Thyroid gland (tissue), 4 donors: Measurements from ENCODE around the gene HEATR9. TPM values are rescaled to one million over a fixed set of nuclear protein-coding genes. Genes with fewer than 3 reads are reported as not detected.

Experiments used
- DNase-seq, 2 donors: peaks; one replicate each; pipeline ENCODE4 v3.0.0-alpha.2; 2019
- H3K27ac ChIP-seq, 3 donors: fragments of 200-600 bp; sonication (generic); 1 replicate in 2 of 3; 2 replicates in 1 of 3; pipeline ENCODE4 v1.5.1; 2016 to 2019; ENCODE audit warnings: mild to moderate bottlenecking in 1 of 3, moderate library complexity in 1 of 3
- H3K27me3 ChIP-seq: fragments of 200-600 bp; sonication (generic); one replicate; pipeline ENCODE4 v1.5.1; 2019
- H3K36me3 ChIP-seq, 2 donors: fragments of 200-600 bp; sonication (generic); one replicate each; pipeline ENCODE4 v1.5.1; 2016 to 2019
- H3K4me1 ChIP-seq, 2 donors: fragments of 200-600 bp; sonication (generic); one replicate each; pipeline ENCODE4 v1.5.1; 2017 to 2019
- H3K4me3 ChIP-seq, 3 donors: fragments of 200-600 bp; sonication (generic); replicated peaks in 1 of 3; 1 replicate in 2 of 3; 2 replicates in 1 of 3; pipeline ENCODE4 v1.5.1; 2016; ENCODE audit warnings: mild to moderate bottlenecking in 1 of 3
- H3K9me3 ChIP-seq: fragments of 200-600 bp; sonication (generic); one replicate; pipeline ENCODE4 v1.5.1; 2017
- CTCF ChIP-seq, 6 experiments: fragments of 200-600 bp in 3 of 6; fragments of 450-650 bp in 3 of 6; sonication (generic) in 3 of 6; IDR thresholded peaks; one replicate each; pipeline ENCODE4 v1.5.1; 2016 to 2019; ENCODE audit warnings: antibody characterized with exemption in 6 of 6, mild to moderate bottlenecking in 2 of 6, inconsistent platforms in 1 of 6, moderate library complexity in 1 of 6
- POLR2A ChIP-seq, 2 donors: fragments of 450-650 bp; IDR thresholded peaks; one replicate each; pipeline ENCODE4 v1.6.1; 2017; ENCODE audit warnings: antibody characterized with exemption in 2 of 2, mild to moderate bottlenecking in 2 of 2, moderate library complexity in 1 of 2
- WGBS, 2 donors: methylation state at CpG; one replicate each; pipeline ENCODE4 v1.1.5; 2017; 5-methylcytosine and 5-hydroxymethylcytosine counted together
- intact Hi-C: fragments of 100-400 bp; cut with DNase I; formaldehyde crosslinking; loops from one replicate; pipeline ENCODE4 v1.15.1; 2023
- total RNA-seq, 4 donors: library from RNA; depleted of rRNA; stranded (reverse); fragments of >200 nt; gene quantifications; one replicate each; pipeline ENCODE4 v1.2.3, GENCODE V29; 2016

Gene HEATR9
- under 1 TPM in 1 of 4 donors, not detected in 3; 0.40 TPM for total RNA-seq

DNA sequence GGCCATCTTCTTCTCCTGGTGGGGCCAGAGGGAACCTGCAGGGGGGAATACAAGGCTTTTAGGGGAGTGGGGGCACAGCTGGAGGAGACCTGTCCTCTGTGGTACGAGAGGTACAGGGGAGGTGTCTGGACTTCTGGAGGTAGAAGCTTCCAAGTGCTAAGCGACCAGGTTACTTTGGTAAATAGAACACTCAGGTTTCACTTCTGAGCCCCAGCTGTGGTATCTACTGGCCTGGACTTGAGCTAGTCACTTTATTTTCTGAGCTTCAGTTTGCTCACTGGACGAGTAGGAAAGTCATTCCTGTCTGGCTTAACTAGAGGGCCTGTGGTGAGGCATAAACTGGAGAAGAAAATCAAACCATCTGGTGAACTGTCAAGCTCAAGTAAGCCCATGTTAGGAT, at the start of gene HEATR9:
TSS of gene HEATR9 (minus strand) at position 155 of the 400 bp plus-strand sequence. CDS start at position 6, 149 bp downstream.
- Histone ChIP-seq H3K27ac (no peak within 1 kb of the TSS), H3K4me1 (no peaks in the 10 kb centered on the region), H3K36me3 (no peaks in the 10 kb centered on the region), H3K4me3 (no peak within 1 kb of the TSS), H3K27me3 (no peaks in the 10 kb centered on the region), H3K9me3 (no peaks in the 10 kb centered on the region)
- WGBS, 2 donors, result 79 to 86% methylated on average over 3 of the region's 3 CpGs
- no peak for TF ChIP-seq CTCF (IDR thresholded peaks at IDR 0.05)
- no peak for TF ChIP-seq POLR2A (IDR thresholded peaks at IDR 0.05)
- DNase-seq, result no peak
- intact Hi-C loops, result no loop called here

DNA sequence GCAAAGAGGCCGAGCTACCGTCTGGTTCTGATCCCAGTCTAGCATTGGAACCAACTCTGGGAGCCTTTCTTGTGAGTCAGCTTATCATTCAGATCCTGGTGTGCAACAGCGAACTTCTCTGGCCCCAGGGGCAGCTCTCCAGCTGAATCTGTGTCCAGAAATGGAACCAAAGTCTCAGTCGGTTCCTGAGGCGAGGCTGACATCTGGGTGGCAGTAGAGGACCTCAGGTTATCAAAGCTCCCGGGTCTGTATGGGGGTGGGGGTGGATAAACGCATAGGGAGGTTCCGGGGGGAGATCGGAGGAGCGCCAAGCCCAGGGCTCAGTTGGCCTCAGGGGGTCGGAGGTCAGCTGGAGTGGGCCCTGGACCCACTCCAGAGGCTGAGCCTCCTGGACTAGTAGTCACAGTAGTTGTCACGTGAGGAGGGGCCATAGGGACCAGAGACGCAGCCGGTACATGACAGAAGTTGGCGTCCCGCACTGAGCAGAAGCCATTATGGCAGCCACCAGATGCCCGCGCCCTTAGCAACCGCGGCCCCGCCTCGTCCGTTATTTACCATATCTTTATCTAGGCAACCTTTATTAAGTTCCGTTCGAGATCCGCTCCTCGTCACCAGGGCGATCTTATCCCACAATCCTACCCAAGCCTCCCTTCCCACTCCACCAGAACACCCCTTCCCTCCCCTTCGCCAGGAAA, 49.0 kb upstream of the HEATR9 start:
- Histone ChIP-seq H3K4me1 (no peaks in the 10 kb centered on the region), H3K27me3 (no peaks in the 10 kb centered on the region), H3K4me3 (no peak overlapping the region), H3K27ac (no peak overlapping the region), H3K9me3 (no peaks in the 10 kb centered on the region), H3K36me3 (no peaks in the 10 kb centered on the region)
- no peak for TF ChIP-seq POLR2A (IDR thresholded peaks at IDR 0.05)
- no peak for TF ChIP-seq CTCF (IDR thresholded peaks at IDR 0.05)
- intact Hi-C loops, result no loop called here
- no peak for DNase-seq
- 95 to 97% methylated on average over 29 of the region's 29 CpGs for whole genome bisulfite sequencing, 2 donors

- TF ChIP-seq CTCF (IDR thresholded peaks at IDR 0.05), result no peak
- TF ChIP-seq POLR2A (IDR thresholded peaks at IDR 0.05), result no peak
- no peaks in the 10 kb centered on the region for H3K4me1 ChIP-seq
- 74 to 77% methylated on average over 3 of the region's 3 CpGs for WGBS, 2 donors
- H3K4me3 ChIP-seq, result no peak overlapping the region
- H3K36me3 ChIP-seq, result no peaks in the 10 kb centered on the region
- H3K27me3 ChIP-seq, result no peaks in the 10 kb centered on the region
- intact Hi-C loops, result no loop called here
- no peaks in the 10 kb centered on the region for H3K9me3 ChIP-seq
- H3K27ac ChIP-seq, result no peak overlapping the region
- no peak for DNase-seq
Measured at GRCh38 chr17:35915153-35915964, 46.7 kb upstream of the HEATR9 start.

DNA sequence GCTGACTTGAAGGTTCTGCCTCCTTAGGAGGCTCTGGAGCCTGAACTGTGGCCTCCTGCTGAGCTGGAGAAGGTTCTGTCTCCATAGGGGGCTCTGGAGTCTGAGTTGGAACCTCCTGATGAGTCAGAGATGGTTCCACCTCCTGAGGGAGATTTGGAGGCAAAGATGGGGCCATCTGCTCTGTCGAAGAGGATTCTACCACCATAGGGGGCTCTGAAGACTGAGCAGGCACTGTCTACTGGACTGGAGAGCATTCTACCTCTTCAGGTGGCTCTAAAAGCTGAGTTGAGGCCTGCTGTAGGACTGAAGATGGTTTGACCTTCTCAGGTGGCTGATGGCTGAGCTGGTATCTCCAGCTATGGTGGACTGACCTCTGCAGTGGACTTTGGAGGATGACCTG, 45.7 kb upstream of the HEATR9 start:
- no peaks in the 10 kb centered on the region for H3K4me1 ChIP-seq
- intact Hi-C loops, result no loop called here
- TF ChIP-seq CTCF (IDR thresholded peaks at IDR 0.05), result no peak
- TF ChIP-seq POLR2A (IDR thresholded peaks at IDR 0.05), result no peak
- 92% methylated on average over 1 of the region's 1 CpG; no CpG with 5 or more reads in 1 of the 2 donors for WGBS, 2 donors
- H3K4me3 ChIP-seq, result no peak overlapping the region
- H3K9me3 ChIP-seq, result no peaks in the 10 kb centered on the region
- H3K27me3 ChIP-seq, result no peaks in the 10 kb centered on the region
- H3K36me3 ChIP-seq, result no peaks in the 10 kb centered on the region
- H3K27ac ChIP-seq, result no peak overlapping the region
- DNase-seq, result no peak

GRCh38 chr17:35913609-35914008, 44.9 kb upstream of the HEATR9 start:
- no peak overlapping the region for H3K4me3 ChIP-seq
- 92 to 93% methylated on average over 4 of the region's 4 CpGs for WGBS, 2 donors
- H3K4me1 ChIP-seq, result no peaks in the 10 kb centered on the region
- intact Hi-C loops, result no loop called here
- DNase-seq, result no peak
- H3K9me3 ChIP-seq, result no peaks in the 10 kb centered on the region
- no peaks in the 10 kb centered on the region for H3K27me3 ChIP-seq
- H3K36me3 ChIP-seq, result no peaks in the 10 kb centered on the region
- TF ChIP-seq CTCF (IDR thresholded peaks at IDR 0.05) (no peak), POLR2A (IDR thresholded peaks at IDR 0.05) (no peak)
- no peak overlapping the region for H3K27ac ChIP-seq
